ENCODE data around the gene NSUN3.
A peak's percentile ranks its signal among the peaks of the same experiment; 100 is the strongest.

NSUN3 gene

GRCh38 chr3:94063496-94064119 is 747 bp downstream of the NSUN3 start:
- no peak for TF ChIP-seq CTCF (IDR thresholded peaks at IDR 0.05; ENCODE audit: low read depth, low read length)
- DNase-seq (ENCODE audit: extremely low read depth, low read depth): no peak

GRCh38 chr3:94064243-94064860 is 1.5 kb downstream of the NSUN3 start:
- TF ChIP-seq CTCF (IDR thresholded peaks at IDR 0.05; ENCODE audit: low read depth, low read length): no peak
- DNase-seq (ENCODE audit: extremely low read depth, low read depth): no peak

- no peak for TF ChIP-seq CTCF (IDR thresholded peaks at IDR 0.05; ENCODE audit: low read depth, low read length)
- no peak for DNase-seq (ENCODE audit: extremely low read depth, low read depth)
These were observed 2.3 kb downstream of the NSUN3 start for GRCh38 chr3:94065122-94065521.

GRCh38 chr3:94065819-94066480 is 3.1 kb downstream of the NSUN3 start:
- DNase-seq (ENCODE audit: extremely low read depth, low read depth): no peak
- TF ChIP-seq CTCF (IDR thresholded peaks at IDR 0.05; ENCODE audit: low read depth, low read length): no peak

- no peak for TF ChIP-seq CTCF (IDR thresholded peaks at IDR 0.05; ENCODE audit: low read depth, low read length)
- no peak for DNase-seq (ENCODE audit: extremely low read depth, low read depth)
These were observed 3.9 kb downstream of the NSUN3 start for GRCh38 chr3:94066506-94067500.

- DNase-seq (ENCODE audit: extremely low read depth, low read depth): no peak
These were observed 6.4 kb downstream of the NSUN3 start for GRCh38 chr3:94069194-94069813.

More at GRCh38 chr3:94069194-94069813, 6.4 kb downstream of the NSUN3 start:
- TF ChIP-seq CTCF (IDR thresholded peaks at IDR 0.05; ENCODE audit: low read depth, low read length): peak; percentile 45

All from AG09319 (cell line).